Body of pancreas (tissue), 4 donors: ENCODE data around the gene ZBED3. TPM values are rescaled to one million over a fixed set of nuclear protein-coding genes. Genes with fewer than 3 reads are reported as not detected.
A peak's percentile ranks its signal among the peaks of the same experiment; 100 is the strongest.

Source experiments
- ATAC-seq: fragments of 150-250 bp; one replicate; pipeline ENCODE4 v1.9.1; 2016
- DNase-seq, 4 donors: peaks; one replicate each; pipeline ENCODE4 v3.0.0-alpha.2; 2019
- H3K27ac ChIP-seq, 4 donors: fragments of 200-600 bp; sonication (generic); 1 replicate in 3 of 4; 2 replicates in 1 of 4; pipeline versions ENCODE4 v1.5.1 to v1.6.1; 2016 to 2019; ENCODE audit warnings: mild to moderate bottlenecking in 1 of 4, mixed read lengths in 1 of 4, moderate library complexity in 1 of 4
- H3K27me3 ChIP-seq, 2 donors: fragments of 200-600 bp; sonication (generic); one replicate each; pipeline ENCODE4 v1.6.0; 2016; ENCODE audit warnings: mild to moderate bottlenecking in 1 of 2
- H3K36me3 ChIP-seq, 2 donors: fragments of 200-600 bp; sonication (generic); replicated peaks in 1 of 2; 2 replicates each; pipeline ENCODE4 v1.5.1; 2016; ENCODE audit warnings: low read depth in 2 of 2; ENCODE audit not compliant: insufficient read depth in 1 of 2
- H3K4me1 ChIP-seq: fragments of 200-600 bp; sonication (generic); one replicate; pipeline ENCODE4 v1.6.0; 2016
- H3K4me3 ChIP-seq, 2 donors: fragments of 200-600 bp; sonication (generic); 1 replicate in 1 of 2; 2 replicates in 1 of 2; pipeline ENCODE4 v1.5.1; 2016 to 2019
- H3K9me3 ChIP-seq, 3 donors: fragments of 200-600 bp; sonication (generic); 1 replicate in 2 of 3; 2 replicates in 1 of 3; pipeline ENCODE4 v1.5.1; 2016
- CTCF ChIP-seq, 7 experiments: fragments of 450-650 bp in 4 of 7; fragments of 200-600 bp in 3 of 7; sonication (generic) in 3 of 7; IDR thresholded peaks; one replicate each; pipeline ENCODE4 v1.5.1; 2016 to 2019; ENCODE audit warnings: antibody characterized with exemption in 7 of 7
- POLR2A ChIP-seq, 3 donors: fragments of 450-650 bp; IDR thresholded peaks; one replicate each; pipeline ENCODE4 v1.6.1; 2016; ENCODE audit warnings: antibody characterized with exemption in 3 of 3, mild to moderate bottlenecking in 2 of 3
- WGBS, 2 donors: methylation state at CpG; one replicate each; pipeline ENCODE4 v1.1.5; 2017; 5-methylcytosine and 5-hydroxymethylcytosine counted together
- intact Hi-C: fragments of 100-400 bp; cut with DNase I; formaldehyde crosslinking; loops from one replicate; pipeline ENCODE4 v1.15.1; 2023
- total RNA-seq, 2 donors: library from RNA; depleted of rRNA; stranded (reverse); fragments of >200 nt; gene quantifications; one replicate each; pipeline ENCODE4 v1.1.0, GENCODE V29; 2016

The ZBED3 gene
- total RNA-seq, 2 donors from 2014 or later: 4.2 to 41.5 TPM

- TF ChIP-seq CTCF (IDR thresholded peaks at IDR 0.05) (no peak), POLR2A (IDR thresholded peaks at IDR 0.05) (no peak)
- H3K27ac ChIP-seq: no peak overlapping the region
- no peaks in the 10 kb centered on the region for H3K9me3 ChIP-seq
- ATAC-seq: no peak
- H3K4me3 ChIP-seq: no peak overlapping the region
- intact Hi-C loops: no loop called here
- H3K36me3 ChIP-seq: no peaks in the 10 kb centered on the region
- no peak for DNase-seq
- H3K4me1 ChIP-seq: no peaks in the 10 kb centered on the region
- 58 to 68% methylated on average over 5 of the region's 5 CpGs for WGBS, 2 donors
- H3K27me3 ChIP-seq: no peaks in the 10 kb centered on the region
Measured at GRCh38 chr5:77128411-77129061, 41.5 kb upstream of the ZBED3 start.

- Histone ChIP-seq H3K4me1 (no peaks in the 10 kb centered on the region), H3K36me3 (no peaks in the 10 kb centered on the region), H3K27me3 (no peaks in the 10 kb centered on the region), H3K9me3 (no peaks in the 10 kb centered on the region), H3K4me3 (no peak overlapping the region), H3K27ac (no peak overlapping the region)
- ATAC-seq: no peak
- intact Hi-C loops: no loop called here
- 81 to 91% methylated on average over 6 of the region's 6 CpGs for WGBS, 2 donors
- TF ChIP-seq POLR2A (IDR thresholded peaks at IDR 0.05) (no peak), CTCF (IDR thresholded peaks at IDR 0.05) (no peak)
- DNase-seq: no peak
Measured at GRCh38 chr5:77123057-77123456, 36.0 kb upstream of the ZBED3 start.

- WGBS, 2 donors: 43 to 84% methylated on average over 2 of the region's 2 CpGs
- DNase-seq: peak in 2 of 4 donors; percentile 34 to 68
Measured at GRCh38 chr5:77120706-77121105, 33.6 kb upstream of the ZBED3 start.

GRCh38 chr5:77120086-77120485 is 33.0 kb upstream of the ZBED3 start:
- no peak for ATAC-seq

More at GRCh38 chr5:77120706-77121105, 33.6 kb upstream of the ZBED3 start:
- intact Hi-C loops: no loop called here
- Histone ChIP-seq H3K9me3 (no peaks in the 10 kb centered on the region), H3K27ac (no peak overlapping the region), H3K36me3 (no peaks in the 10 kb centered on the region), H3K4me3 (no peak overlapping the region), H3K27me3 (no peaks in the 10 kb centered on the region), H3K4me1 (no peaks in the 10 kb centered on the region)
- no peak for ATAC-seq
- no peak for TF ChIP-seq CTCF (IDR thresholded peaks at IDR 0.05)
- TF ChIP-seq POLR2A (IDR thresholded peaks at IDR 0.05): no peak

More at GRCh38 chr5:77120086-77120485, 33.0 kb upstream of the ZBED3 start:
- H3K9me3 ChIP-seq: no peaks in the 10 kb centered on the region
- no peak for DNase-seq
- 97 to 98% methylated on average over 2 of the region's 2 CpGs for WGBS, 2 donors
- H3K27ac ChIP-seq: no peak overlapping the region
- no peaks in the 10 kb centered on the region for H3K4me1 ChIP-seq
- H3K27me3 ChIP-seq: no peaks in the 10 kb centered on the region
- intact Hi-C loops: no loop called here
- no peak overlapping the region for H3K4me3 ChIP-seq
- no peaks in the 10 kb centered on the region for H3K36me3 ChIP-seq
- TF ChIP-seq CTCF (IDR thresholded peaks at IDR 0.05) (no peak), POLR2A (IDR thresholded peaks at IDR 0.05) (no peak)
